Ovary (tissue), 9 donors: ENCODE measurements around the gene PPM1H. TPM values are rescaled to one million over a fixed set of nuclear protein-coding genes. Genes with fewer than 3 reads are reported as not detected.

ENCODE experiments used
- DNase-seq, 5 donors: peaks; one replicate each; pipeline ENCODE4 v3.0.0-alpha.2; 2019 to 2020
- H3K27ac ChIP-seq, 2 donors: fragments of 200-600 bp; one replicate each; pipeline versions ENCODE4 v1.5.1 to v1.8.0; 2019 to 2022
- H3K27me3 ChIP-seq: fragments of 200-600 bp; one replicate; pipeline ENCODE4 v1.8.0; 2022
- H3K36me3 ChIP-seq: fragments of 200-600 bp; sonication (generic); one replicate; pipeline ENCODE4 v1.5.1; 2019
- H3K4me1 ChIP-seq: one replicate; pipeline ENCODE4 v1.8.1; 2013; ENCODE audit warnings: mild to moderate bottlenecking, moderate library complexity; ENCODE audit not compliant: insufficient read depth
- H3K4me3 ChIP-seq: fragments of 200-600 bp; sonication (generic); one replicate; pipeline ENCODE4 v1.5.1; 2017
- H3K9me3 ChIP-seq, 2 donors: fragments of 200-600 bp in 1 of 2; sonication (generic) in 1 of 2; one replicate each; pipeline versions ENCODE4 v1.5.1 to v1.8.1; 2013 to 2019; ENCODE audit warnings: mild to moderate bottlenecking in 1 of 2, moderate library complexity in 1 of 2
- EP300 ChIP-seq: sonication (generic); formaldehyde crosslinking; IDR thresholded peaks from one replicate; pipeline ENCODE4 v1.6.1; 2017; ENCODE audit warnings: antibody characterized with exemption
- POLR2A ChIP-seq: fragments of 450-650 bp; IDR thresholded peaks from one replicate; pipeline ENCODE4 v1.6.1; 2017; ENCODE audit warnings: antibody characterized with exemption, mild to moderate bottlenecking, moderate library complexity
- WGBS, 3 donors: extraction: QIAGEN DNeasy Blood & Tissue Kit in 1 of 3; methylation state at CpG; one replicate each; pipeline versions ENCODE4 v1.1.5 to v1.1.7; 2013 to 2017; 5-methylcytosine and 5-hydroxymethylcytosine counted together
- intact Hi-C, 4 donors: fragments of 100-400 bp; cut with DNase I; formaldehyde crosslinking; loops; one replicate each; pipeline versions ENCODE4 v1.11.0 to v1.15.1; 2022 to 2023
- polyA plus RNA-seq, 2 donors: library from polyadenylated mRNA; stranded (reverse); fragments of 200-250 nt in 1 of 2; fragments of 350-450 nt in 1 of 2; fragmentation: Illumina TruSeq in 1 of 2; extraction: RNeasy Lipid Tissue Mini Kit (QIAGEN cat#74804) in 1 of 2; gene quantifications; one replicate each; pipeline ENCODE4 v1.2.3, GENCODE V29; 2013 to 2014
- total RNA-seq, 7 donors: library from RNA; depleted of rRNA in 2 of 7; stranded (reverse); fragments of >200 nt in 2 of 7; fragmentation: NEBNext Ultra II Directional in 3 of 7; extraction: Animal tissue kit (Norgen Biotek cat#: 25700) in 3 of 7; gene quantifications; one replicate each; pipeline versions ENCODE4 v1.1.0 to v1.2.4, GENCODE V29; 2016 to 2023
- TF ChIP-seq, protein P1 (sequence below), 3 donors: fragments of 450-650 bp in 2 of 3; fragments of 200-600 bp in 1 of 3; IDR thresholded peaks; one replicate each; pipeline versions ENCODE4 v1.5.1 to v1.8.0; 2016 to 2022; ENCODE audit warnings: antibody characterized with exemption in 3 of 3, mild to moderate bottlenecking in 1 of 3
- donor health status: DM: no; HTN: no; CAD: no; lungs with moderate emphysema.
- donor health status: DM: no; HTN: no; CAD: no.
- donor health status: Bipolar disorder and iron deficiency.
- donor health status: DM: yes; HTN: yes; CAD: no.
- donor health status: DM: no; HTN: no; CAD: no.
- donor health status: DM: yes; HTN: yes; CAD: no.

Gene PPM1H
- total and polyA plus RNA-seq, 9 donors = 1.6 to 45.4 (median 12.0) TPM

DNA sequence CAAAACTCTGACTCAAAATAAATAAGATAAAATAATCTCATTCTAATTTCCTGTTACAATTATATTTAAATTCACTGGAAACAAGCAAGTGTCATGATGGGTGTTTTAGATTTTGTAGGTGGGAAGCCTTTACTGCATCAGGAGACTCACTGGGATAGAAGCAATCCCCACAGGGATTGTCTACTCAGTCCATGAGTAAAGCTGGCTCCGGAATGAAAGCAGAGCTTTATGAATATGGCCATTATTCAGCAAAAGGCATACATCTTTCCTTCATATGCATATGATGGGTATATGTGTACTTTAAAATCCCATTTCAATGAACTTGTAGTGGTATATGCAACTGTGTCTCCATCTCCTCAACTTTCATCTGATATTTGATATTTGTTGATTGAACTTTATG, 25.4 kb upstream of the PPM1H start:
- Histone ChIP-seq H3K4me3 (no peak overlapping the region), H3K9me3 (no peaks in the 10 kb centered on the region), H3K27me3 (no peaks in the 10 kb centered on the region), H3K27ac (no peak overlapping the region), H3K4me1 (peaks cover 6% of the 10 kb centered on the region), H3K36me3 (no peaks in the 10 kb centered on the region)
- TF ChIP-seq POLR2A (no peak), EP300 (no peak)
- TF ChIP-seq, protein P1, sequence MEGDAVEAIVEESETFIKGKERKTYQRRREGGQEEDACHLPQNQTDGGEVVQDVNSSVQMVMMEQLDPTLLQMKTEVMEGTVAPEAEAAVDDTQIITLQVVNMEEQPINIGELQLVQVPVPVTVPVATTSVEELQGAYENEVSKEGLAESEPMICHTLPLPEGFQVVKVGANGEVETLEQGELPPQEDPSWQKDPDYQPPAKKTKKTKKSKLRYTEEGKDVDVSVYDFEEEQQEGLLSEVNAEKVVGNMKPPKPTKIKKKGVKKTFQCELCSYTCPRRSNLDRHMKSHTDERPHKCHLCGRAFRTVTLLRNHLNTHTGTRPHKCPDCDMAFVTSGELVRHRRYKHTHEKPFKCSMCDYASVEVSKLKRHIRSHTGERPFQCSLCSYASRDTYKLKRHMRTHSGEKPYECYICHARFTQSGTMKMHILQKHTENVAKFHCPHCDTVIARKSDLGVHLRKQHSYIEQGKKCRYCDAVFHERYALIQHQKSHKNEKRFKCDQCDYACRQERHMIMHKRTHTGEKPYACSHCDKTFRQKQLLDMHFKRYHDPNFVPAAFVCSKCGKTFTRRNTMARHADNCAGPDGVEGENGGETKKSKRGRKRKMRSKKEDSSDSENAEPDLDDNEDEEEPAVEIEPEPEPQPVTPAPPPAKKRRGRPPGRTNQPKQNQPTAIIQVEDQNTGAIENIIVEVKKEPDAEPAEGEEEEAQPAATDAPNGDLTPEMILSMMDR (IDR thresholded peaks at IDR 0.05) = no peak
- DNase-seq = no peak
- WGBS, 3 donors = 86 to 97% (median 97%) methylated on average over 1 of the region's 1 CpG
- intact Hi-C loops = loop anchor here in 1 of 4 donors (5.0 kb wide), 1 partner anchor 1397 kb away; no protein-coding TSS in a partner anchor

DNA sequence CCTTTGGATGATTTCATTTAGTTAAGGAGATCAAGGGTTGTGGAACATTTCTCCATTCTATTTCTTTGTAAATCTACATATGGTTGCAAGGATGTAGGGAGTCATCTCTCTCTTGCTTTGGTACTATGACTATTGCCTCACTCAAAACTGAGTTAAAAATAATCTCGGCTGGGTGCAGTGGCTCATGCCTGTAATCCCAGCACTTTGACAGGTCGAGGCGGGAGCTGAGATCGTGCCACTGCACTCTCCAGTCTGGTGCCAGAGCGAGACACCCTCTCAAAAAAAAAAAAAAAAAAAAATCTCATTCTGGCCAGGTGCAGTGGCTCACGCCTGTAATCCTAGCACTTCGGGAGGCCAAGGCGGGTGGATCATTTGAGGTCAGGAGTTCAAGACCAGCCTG, 24.8 kb upstream of the PPM1H start:
- TF ChIP-seq, protein P1 (IDR thresholded peaks at IDR 0.05) = no peak
- TF ChIP-seq EP300 (no peak), POLR2A (no peak)
- WGBS, 3 donors = 78 to 81% (median 80%) methylated on average over 8 of the region's 8 CpGs
- no peaks in the 10 kb centered on the region for H3K27me3 ChIP-seq
- H3K4me3 ChIP-seq = no peak overlapping the region
- no peaks in the 10 kb centered on the region for H3K9me3 ChIP-seq
- no peak overlapping the region for H3K27ac ChIP-seq
- no peaks in the 10 kb centered on the region for H3K36me3 ChIP-seq
- no peak for DNase-seq
- H3K4me1 ChIP-seq = peaks cover 6% of the 10 kb centered on the region
- intact Hi-C loops = loop anchor here in 1 of 4 donors (5.0 kb wide), 1 partner anchor 1398 kb away; no protein-coding TSS in a partner anchor

DNA sequence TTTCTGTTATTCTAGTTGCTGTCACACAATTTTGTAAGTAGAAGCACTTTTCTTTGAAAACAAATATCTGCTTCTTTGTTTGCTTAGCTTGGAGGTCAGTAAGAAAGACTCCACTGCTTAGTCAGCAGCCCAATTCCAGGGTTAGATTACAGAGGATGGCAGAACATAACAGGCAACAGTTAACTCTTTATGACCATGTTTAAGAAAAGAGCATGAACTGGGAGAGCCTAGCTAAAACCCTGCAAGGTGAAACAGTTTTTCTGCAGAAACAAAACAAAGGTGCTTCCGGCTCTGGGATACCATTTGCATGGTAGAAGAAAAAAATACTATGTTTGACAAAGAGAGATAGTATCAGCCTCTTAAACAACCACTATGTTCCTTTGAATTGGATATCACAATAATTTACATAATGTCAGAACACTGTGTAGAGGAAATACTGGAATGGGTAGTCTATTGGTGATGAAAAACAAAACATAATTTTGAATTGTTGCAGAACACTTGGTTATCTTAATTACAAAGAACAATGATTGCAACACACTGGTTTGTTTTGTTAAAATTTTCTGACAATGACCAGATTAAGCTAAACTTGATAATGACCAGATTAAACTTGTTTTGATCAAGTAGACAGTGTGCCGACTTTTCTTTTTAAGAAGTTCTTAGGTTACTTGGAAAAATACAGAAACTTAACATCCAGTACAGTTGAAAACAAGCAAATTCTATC, 22.4 kb upstream of the PPM1H start:
- 12 to 20% (median 13%) methylated on average over 2 of the region's 2 CpGs for WGBS, 3 donors
- H3K27ac ChIP-seq = no peak overlapping the region
- H3K4me3 ChIP-seq = no peak overlapping the region
- intact Hi-C loops = no loop called here
- no peaks in the 10 kb centered on the region for H3K27me3 ChIP-seq
- no peaks in the 10 kb centered on the region for H3K36me3 ChIP-seq
- no peaks in the 10 kb centered on the region for H3K9me3 ChIP-seq
- peaks cover 6% of the 10 kb centered on the region for H3K4me1 ChIP-seq
- DNase-seq = no peak
- TF ChIP-seq, protein P1 (IDR thresholded peaks at IDR 0.05) = no peak
- TF ChIP-seq EP300 = no peak
- no peak for TF ChIP-seq POLR2A

DNA sequence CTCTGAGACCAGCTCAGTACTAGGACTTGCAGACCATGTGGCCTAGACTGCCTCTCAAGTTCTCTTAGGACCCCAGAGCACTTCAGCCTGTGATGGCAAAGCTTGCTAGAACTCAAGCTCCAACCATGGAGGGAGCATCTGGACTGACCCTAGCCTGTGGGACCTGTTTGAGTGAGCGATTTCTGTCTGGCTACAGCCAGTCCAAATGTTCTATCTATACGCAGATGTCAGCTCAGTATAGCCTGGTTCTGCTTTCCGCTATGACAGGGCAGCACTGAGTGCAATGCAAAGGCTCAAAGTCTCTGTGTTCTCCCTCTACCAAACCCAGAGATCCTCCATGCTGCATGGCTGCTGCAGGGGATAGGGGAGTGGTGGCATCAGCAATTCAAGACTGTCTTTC, 20.7 kb upstream of the PPM1H start:
- whole genome bisulfite sequencing, 3 donors = 96 to 98% (median 98%) methylated on average over 3 of the region's 3 CpGs
- intact Hi-C loops = no loop called here
- TF ChIP-seq EP300 = no peak
- TF ChIP-seq POLR2A = no peak
- TF ChIP-seq, protein P1 (IDR thresholded peaks at IDR 0.05) = no peak

More for the DNA sequence above, 20.7 kb upstream of the PPM1H start:
- no peaks in the 10 kb centered on the region for H3K27me3 ChIP-seq
- no peak overlapping the region for H3K27ac ChIP-seq
- no peak for DNase-seq
- peaks cover 6% of the 10 kb centered on the region for H3K4me1 ChIP-seq
- H3K4me3 ChIP-seq = no peak overlapping the region
- H3K9me3 ChIP-seq = no peaks in the 10 kb centered on the region
- H3K36me3 ChIP-seq = no peaks in the 10 kb centered on the region
